ENCODE measurements around the gene PCP4L1.

The PCP4L1 gene

GRCh38 chr1:161225534-161226319 is 32.8 kb upstream of the PCP4L1 start, which contains the start of gene TOMM40L:
TSS of gene TOMM40L (plus strand) at chr1:161226060. CDS start at chr1:161226490, 430 bp downstream.
- peak; percentile 15 for TF ChIP-seq CTCF (IDR thresholded peaks at IDR 0.05; ENCODE audit: extremely low read depth, missing control alignments)
- peak; percentile 92 for DNase-seq (ENCODE audit: low spot score)

GRCh38 chr1:161226320-161226711 is 32.2 kb upstream of the PCP4L1 start:
- TF ChIP-seq CTCF (IDR thresholded peaks at IDR 0.05; ENCODE audit: extremely low read depth, missing control alignments), result no peak
- DNase-seq (ENCODE audit: low spot score), result no peak

- no peak for TF ChIP-seq CTCF (IDR thresholded peaks at IDR 0.05; ENCODE audit: extremely low read depth, missing control alignments)
- no peak for DNase-seq (ENCODE audit: low spot score)
Measured at GRCh38 chr1:161226759-161227158, 31.8 kb upstream of the PCP4L1 start.

GRCh38 chr1:161227196-161227871 is 31.2 kb upstream of the PCP4L1 start:
- peak; percentile 67 for TF ChIP-seq CTCF (IDR thresholded peaks at IDR 0.05; ENCODE audit: extremely low read depth, missing control alignments)
- peak; percentile 78 for DNase-seq (ENCODE audit: low spot score)

GRCh38 chr1:161228032-161228431 is 30.5 kb upstream of the PCP4L1 start:
- DNase-seq (ENCODE audit: low spot score), result no peak
- no peak for TF ChIP-seq CTCF (IDR thresholded peaks at IDR 0.05; ENCODE audit: extremely low read depth, missing control alignments)

- DNase-seq (ENCODE audit: low spot score), result no peak
- TF ChIP-seq CTCF (IDR thresholded peaks at IDR 0.05; ENCODE audit: extremely low read depth, missing control alignments), result no peak
Measured at GRCh38 chr1:161229896-161230295, 28.6 kb upstream of the PCP4L1 start.

- no peak for TF ChIP-seq CTCF (IDR thresholded peaks at IDR 0.05; ENCODE audit: extremely low read depth, missing control alignments)
- DNase-seq (ENCODE audit: low spot score), result no peak
Measured at GRCh38 chr1:161230762-161231161, 27.8 kb upstream of the PCP4L1 start.

All from GM20000 (cell line).